Natural killer cell (primary cell): ENCODE results near the gene PKHD1. TPM values are rescaled to one million over a fixed set of nuclear protein-coding genes. Genes with fewer than 3 reads are reported as not detected.

Source experiments
- ATAC-seq, 3 donors: fragments of 150-1000 bp in 2 of 3; fragments of 200-7000 bp in 1 of 3; cut with Tn5 transposase; 1 replicate in 1 of 3; 2 replicates in 2 of 3; pipeline ENCODE4 v1.10.0; 2021; ENCODE audit warnings: mild to moderate bottlenecking in 2 of 3, moderate library complexity in 2 of 3
- DNase-seq, 2 donors: peaks; one replicate each; pipeline versions ENCODE4 v3.0.0 to v3.0.0-alpha.2; 2013 to 2021; ENCODE audit warnings: mixed read lengths in 1 of 2
- H3K27ac ChIP-seq: one replicate; pipeline ENCODE4 v1.5.1; 2013; ENCODE audit warnings: mild to moderate bottlenecking, low read length
- H3K27me3 ChIP-seq: one replicate; pipeline ENCODE4 v1.6.1; 2013; ENCODE audit warnings: low read length; ENCODE audit not compliant: control insufficient read depth, insufficient read depth
- H3K36me3 ChIP-seq: one replicate; pipeline ENCODE4 v1.6.1; 2013; ENCODE audit warnings: low read length; ENCODE audit not compliant: control insufficient read depth, insufficient read depth
- H3K4me1 ChIP-seq: one replicate; pipeline ENCODE4 v1.6.1; 2013; ENCODE audit warnings: low read length; ENCODE audit not compliant: control insufficient read depth, insufficient read depth
- H3K4me3 ChIP-seq: one replicate; pipeline ENCODE4 v1.5.1; 2013; ENCODE audit warnings: low read length
- H3K9me3 ChIP-seq: one replicate; pipeline ENCODE4 v1.6.1; 2013; ENCODE audit warnings: low read length; ENCODE audit not compliant: control insufficient read depth, insufficient read depth
- H3K27ac Mint-ChIP-seq, 2 donors: one replicate each; pipeline ENCODE4 v1.8.0; 2022; ENCODE audit warnings: mild to moderate bottlenecking in 2 of 2, mixed read lengths in 2 of 2, moderate library complexity in 1 of 2
- H3K27me3 Mint-ChIP-seq, 2 donors: one replicate each; pipeline ENCODE4 v1.8.0; 2022; ENCODE audit warnings: low read depth in 2 of 2, mixed read lengths in 2 of 2
- H3K36me3 Mint-ChIP-seq: one replicate; pipeline ENCODE4 v1.8.0; 2022; ENCODE audit warnings: mixed read lengths
- H3K4me1 Mint-ChIP-seq, 2 donors: one replicate each; pipeline ENCODE4 v1.8.0; 2022; ENCODE audit warnings: mixed read lengths in 2 of 2
- H3K4me3 Mint-ChIP-seq: one replicate; pipeline ENCODE4 v1.8.0; 2022; ENCODE audit warnings: mild to moderate bottlenecking, moderate library complexity, mixed read lengths
- H3K9me3 Mint-ChIP-seq, 2 donors: one replicate each; pipeline ENCODE4 v1.8.0; 2022; ENCODE audit warnings: mixed read lengths in 2 of 2
- CTCF ChIP-seq: fragments of 200-600 bp; IDR thresholded peaks from one replicate; pipeline ENCODE4 v1.8.0; 2022; ENCODE audit warnings: antibody characterized with exemption
- WGBS: methylation state at CpG from one replicate; pipeline ENCODE4 v1.1.7; 2013; ENCODE audit warnings: missing lambda C conversion rate; ENCODE audit not compliant: insufficient coverage; 5-methylcytosine and 5-hydroxymethylcytosine counted together
- intact Hi-C: fragments of 100-400 bp; cut with micrococcal nuclease; formaldehyde crosslinking; loops from one replicate; pipeline ENCODE4 v1.14.2; 2022
- total RNA-seq, 4 donors: library from RNA; stranded (reverse); fragments of 120-200 nt in 1 of 4; gene quantifications; one replicate each; pipeline versions ENCODE4 v1.2.3 to v1.2.4, GENCODE V29; 2013 to 2022

The PKHD1 gene
- total RNA-seq, 3 donors from 2014 or later (not counting 1 experiment from before 2014, with no cell fraction given), result not detected

DNA sequence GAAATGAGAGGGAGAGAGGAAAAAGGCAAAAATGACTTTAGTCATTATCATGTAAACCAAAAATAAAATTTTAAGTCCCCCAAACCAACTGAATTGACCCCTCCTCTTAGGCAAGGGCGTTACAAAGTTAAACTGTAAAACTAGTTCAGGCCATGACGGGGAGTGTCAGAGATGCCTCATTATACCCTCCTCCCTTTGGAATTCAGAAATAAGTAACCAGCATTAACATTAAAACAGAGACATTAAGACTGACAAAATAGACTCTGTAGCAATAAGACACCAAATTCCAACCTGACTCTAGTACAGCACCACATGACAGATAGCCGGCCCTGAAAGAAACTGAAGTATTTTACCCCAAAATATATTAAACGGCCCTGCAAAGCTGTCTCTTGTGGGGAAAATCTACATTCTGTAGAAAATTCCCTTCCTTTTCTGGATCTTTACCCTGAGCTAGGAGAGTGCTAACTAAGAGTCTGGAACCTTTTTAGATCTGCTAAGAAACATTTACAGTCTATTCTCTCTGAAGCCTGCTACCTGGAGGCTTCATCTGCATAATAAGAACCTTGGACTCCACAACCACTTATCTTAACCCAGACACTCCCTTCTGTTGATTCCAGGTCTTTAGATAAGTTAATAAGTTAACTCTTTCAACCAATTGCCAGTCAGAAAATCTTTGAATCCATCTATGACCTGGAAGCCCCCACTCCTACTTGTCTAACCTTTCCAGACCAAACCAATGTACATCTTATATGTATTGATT, 150.7 kb downstream of the PKHD1 start:
- DNase-seq (no peak), ATAC-seq (no peak)
- Mint-ChIP-seq H3K4me1 (no peaks in the 10 kb centered on the region), H3K9me3 (no peaks in the 10 kb centered on the region), H3K27me3 (no peaks in the 10 kb centered on the region), H3K27ac (no peak overlapping the region), H3K4me3 (no peak overlapping the region), H3K36me3 (no peaks in the 10 kb centered on the region)
- Histone ChIP-seq H3K4me3 (no peak overlapping the region), H3K27me3 (no peaks in the 10 kb centered on the region), H3K27ac (no peak overlapping the region), H3K9me3 (no peaks in the 10 kb centered on the region), H3K4me1 (no peaks in the 10 kb centered on the region), H3K36me3 (no peaks in the 10 kb centered on the region)
- TF ChIP-seq CTCF, result no peak
- intact Hi-C loops, result no loop called here
- WGBS, result 76% methylated on average over 4 of the region's 4 CpGs

GRCh38 chr6:51934098-51934497, 153.3 kb downstream of the PKHD1 start:
- intact Hi-C loops, result no loop called here
- H3K4me3 Mint-ChIP-seq, result no peak overlapping the region
- no peak overlapping the region for H3K27ac Mint-ChIP-seq
- WGBS, result 72% methylated on average over 6 of the region's 7 CpGs
- H3K36me3 Mint-ChIP-seq, result no peaks in the 10 kb centered on the region
- Histone ChIP-seq H3K4me3 (no peak overlapping the region), H3K4me1 (no peaks in the 10 kb centered on the region), H3K27me3 (no peaks in the 10 kb centered on the region), H3K36me3 (no peaks in the 10 kb centered on the region), H3K9me3 (no peaks in the 10 kb centered on the region), H3K27ac (no peak overlapping the region)
- no peak for TF ChIP-seq CTCF
- H3K9me3 Mint-ChIP-seq, result no peaks in the 10 kb centered on the region
- no peak for ATAC-seq
- no peaks in the 10 kb centered on the region for H3K4me1 Mint-ChIP-seq
- no peaks in the 10 kb centered on the region for H3K27me3 Mint-ChIP-seq
- DNase-seq, result no peak

- Mint-ChIP-seq H3K27me3 (no peaks in the 10 kb centered on the region), H3K36me3 (no peaks in the 10 kb centered on the region), H3K27ac (no peak overlapping the region), H3K4me1 (no peaks in the 10 kb centered on the region), H3K9me3 (no peaks in the 10 kb centered on the region), H3K4me3 (no peak overlapping the region)
- no peak for TF ChIP-seq CTCF
- Histone ChIP-seq H3K27ac (no peak overlapping the region), H3K9me3 (no peaks in the 10 kb centered on the region), H3K36me3 (no peaks in the 10 kb centered on the region), H3K4me1 (no peaks in the 10 kb centered on the region), H3K27me3 (no peaks in the 10 kb centered on the region), H3K4me3 (no peak overlapping the region)
- no peak for DNase-seq
- no peak for ATAC-seq
- intact Hi-C loops, result no loop called here
Measured at GRCh38 chr6:51932956-51933355, 154.5 kb downstream of the PKHD1 start.

- Histone ChIP-seq H3K9me3 (no peaks in the 10 kb centered on the region), H3K4me1 (no peaks in the 10 kb centered on the region), H3K27ac (no peak overlapping the region), H3K27me3 (no peaks in the 10 kb centered on the region), H3K4me3 (no peak overlapping the region), H3K36me3 (no peaks in the 10 kb centered on the region)
- TF ChIP-seq CTCF, result no peak
- DNase-seq (no peak), ATAC-seq (no peak)
- Mint-ChIP-seq H3K36me3 (no peaks in the 10 kb centered on the region), H3K9me3 (no peaks in the 10 kb centered on the region), H3K27me3 (peaks cover 0 to 2% of the 10 kb centered on the region in 2 donors), H3K27ac (no peak overlapping the region), H3K4me1 (no peaks in the 10 kb centered on the region), H3K4me3 (no peak overlapping the region)
- 81% methylated on average over 3 of the region's 3 CpGs for WGBS
- intact Hi-C loops, result no loop called here
Measured at GRCh38 chr6:51930602-51931001, 156.8 kb downstream of the PKHD1 start.
